HCT116 (cell line): ENCODE results near the gene TMEM181. TPM values are rescaled to one million over a fixed set of nuclear protein-coding genes. Genes with fewer than 3 reads are reported as not detected.

Experiments used
- ATAC-seq: fragments of 200-7000 bp; cut with Tn5 transposase; 2 replicates; pipeline ENCODE4 v1.9.1; 2020; ENCODE audit warnings: mild to moderate bottlenecking, moderate library complexity
- BruUV-seq: library from RNA; stranded (reverse); fragments of 400-500 nt; replicated peaks from 2 replicates; lab custom pipeline; 2021; lab: Mats Ljungman, UMichigan
- CTCF ChIA-PET: fragments of 300-600 bp; sonication (Branson Sonifier 250); formaldehyde crosslinking; loops from one replicate; lab custom pipeline; 2021; ENCODE audit warnings: antibody characterized with exemption; lab: Charles Lee
- POLR2A ChIA-PET: fragments of 300-600, 350-600 bp; sonication (Branson Sonifier 250); formaldehyde crosslinking; loops from one replicate; lab custom pipeline; 2021; ENCODE audit warnings: antibody characterized with exemption; lab: Charles Lee
- RAD21 ChIA-PET, 2 experiments: fragments of 300-600 bp; sonication (Branson Sonifier 250); formaldehyde crosslinking; loops; one replicate each; lab custom pipeline; 2023; ENCODE audit warnings: low total read pairs in 2 of 2; ENCODE audit not compliant: uncharacterized antibody in 2 of 2, unreplicated experiment in 2 of 2, low non-redundant PET in 1 of 2; lab: Charles Lee
- DNase-seq: peaks from one replicate; pipeline ENCODE4 v3.0.0-alpha.2; 2010; ENCODE audit warnings: low read depth, low spot score
- H2AFZ ChIP-seq: fragments of 200-600 bp; shearing (Covaris generic), sonication (generic); 2 replicates; pipeline ENCODE4 v1.6.1; 2017; ENCODE audit warnings: low read depth, mixed run types, mixed read lengths, antibody characterized with exemption, low read length; ENCODE audit not compliant: poor library complexity, severe bottlenecking
- H3K27ac ChIP-seq: 2 replicates; pipeline ENCODE4 v1.5.1; 2012; ENCODE audit warnings: low read depth, low read length
- H3K27me3 ChIP-seq: fragments of 200-600 bp; sonication (generic); 2 replicates; pipeline ENCODE4 v1.6.1; 2016; ENCODE audit warnings: mixed run types, low read length, mixed read lengths; ENCODE audit not compliant: insufficient read depth
- H3K36me3 ChIP-seq, 2 experiments: fragments of 200-500 bp in 1 of 2; fragments of 200-600 bp in 1 of 2; sonication (Bioruptor generic) in 1 of 2; sonication (generic) in 1 of 2; 2 replicates each; pipeline versions ENCODE4 v1.5.1 to v1.6.1; 2014 to 2016; ENCODE audit warnings: low read length in 2 of 2, inconsistent platforms in 1 of 2, mixed read lengths in 1 of 2, mixed run types in 1 of 2; ENCODE audit not compliant: insufficient read depth in 2 of 2, control insufficient read depth in 1 of 2
- H3K4me1 ChIP-seq, 2 experiments: fragments of 200-600 bp in 1 of 2; sonication (generic) in 1 of 2; 2 replicates each; pipeline versions ENCODE4 v1.5.1 to v1.6.1; 2012 to 2017; ENCODE audit warnings: low read length in 2 of 2, inconsistent platforms in 1 of 2, mild to moderate bottlenecking in 1 of 2, mixed read lengths in 1 of 2, mixed run types in 1 of 2, moderate library complexity in 1 of 2; ENCODE audit not compliant: insufficient read depth in 2 of 2, control insufficient read depth in 1 of 2
- H3K4me2 ChIP-seq: fragments of 200-600 bp; sonication (generic); 2 replicates; pipeline ENCODE4 v1.6.1; 2017; ENCODE audit warnings: mixed run types, low read length, mixed read lengths
- H3K4me3 ChIP-seq, 2 experiments: fragments of 200-600 bp in 1 of 2; sonication (generic) in 1 of 2; replicated peaks in 1 of 2; 2 replicates each; pipeline ENCODE4 v1.5.1; 2011 to 2016; ENCODE audit warnings: low read length in 2 of 2, control low read depth in 1 of 2, low read depth in 1 of 2, mild to moderate bottlenecking in 1 of 2, mixed read lengths in 1 of 2, mixed run types in 1 of 2
- H3K79me2 ChIP-seq: fragments of 200-600 bp; sonication (generic); 2 replicates; pipeline ENCODE4 v1.6.1; 2017; ENCODE audit warnings: mild to moderate bottlenecking, mixed run types, low read length, moderate library complexity, mixed read lengths; ENCODE audit not compliant: insufficient read depth
- H3K9ac ChIP-seq: fragments of 200-600 bp; sonication (generic); 2 replicates; pipeline ENCODE4 v1.6.1; 2016; ENCODE audit warnings: low read length, mixed read lengths
- H3K9me2 ChIP-seq: fragments of 200-600 bp; sonication (generic), shearing (Covaris generic); 2 replicates; pipeline ENCODE4 v1.6.1; 2017; ENCODE audit warnings: mixed run types, mild to moderate bottlenecking, moderate library complexity; ENCODE audit not compliant: insufficient read depth
- H3K9me3 ChIP-seq, 2 experiments: fragments of 200-500 bp in 1 of 2; fragments of 200-600 bp in 1 of 2; sonication (Bioruptor generic) in 1 of 2; sonication (generic) in 1 of 2; 2 replicates each; pipeline ENCODE4 v1.6.1; 2014 to 2017; ENCODE audit warnings: low read length in 2 of 2, mixed read lengths in 2 of 2, inconsistent platforms in 1 of 2, low read depth in 1 of 2, mild to moderate bottlenecking in 1 of 2, mixed run types in 1 of 2, moderate library complexity in 1 of 2; ENCODE audit not compliant: control insufficient read depth in 1 of 2, insufficient read depth in 1 of 2
- H4K20me1 ChIP-seq: fragments of 200-600 bp; sonication (generic), shearing (Covaris generic); 2 replicates; pipeline ENCODE4 v1.6.1; 2017; ENCODE audit warnings: mixed run types, mild to moderate bottlenecking, moderate library complexity; ENCODE audit not compliant: insufficient read depth
- CEBPB ChIP-seq: IDR thresholded peaks from 2 replicates; pipeline ENCODE4 v1.6.1; 2012; ENCODE audit warnings: low read depth
- EGR1 ChIP-seq: IDR thresholded peaks from 2 replicates; pipeline ENCODE4 v1.6.1; 2012; ENCODE audit warnings: low read depth
- ELF1 ChIP-seq: IDR thresholded peaks from 2 replicates; pipeline ENCODE4 v1.6.1; 2012; ENCODE audit warnings: low read depth, borderline replicate concordance
- EZH2 ChIP-seq: fragments of 200-600 bp; sonication (generic); IDR thresholded peaks from 2 replicates; pipeline ENCODE4 v1.6.1; 2017; ENCODE audit warnings: antibody characterized with exemption, mixed run types
- EZH2phosphoT487 ChIP-seq: fragments of 200-600 bp; IDR thresholded peaks from 2 replicates; pipeline ENCODE4 v1.6.1; 2018; ENCODE audit warnings: antibody characterized with exemption, borderline replicate concordance
- MAX ChIP-seq: IDR thresholded peaks from 2 replicates; pipeline ENCODE4 v1.6.1; 2012
- POLR2A ChIP-seq: IDR thresholded peaks from 2 replicates; pipeline ENCODE4 v1.7.0; 2011; ENCODE audit warnings: borderline replicate concordance; ENCODE audit not compliant: insufficient read depth, insufficient read length; ENCODE audit errors: extremely low read depth
- POLR2AphosphoS5 ChIP-seq: IDR thresholded peaks from 2 replicates; pipeline ENCODE4 v1.6.1; 2011; ENCODE audit warnings: mild to moderate bottlenecking, low read depth, low read length, moderate library complexity
- RAD21 ChIP-seq: IDR thresholded peaks from 2 replicates; pipeline ENCODE4 v1.6.1; 2012; ENCODE audit warnings: low read depth, mild to moderate bottlenecking
- REST ChIP-seq: IDR thresholded peaks from 2 replicates; pipeline ENCODE4 v1.6.1; 2012; ENCODE audit warnings: low read depth
- SIN3A ChIP-seq: IDR thresholded peaks from 2 replicates; pipeline ENCODE4 v1.6.1; 2012; ENCODE audit warnings: low read depth
- SP1 ChIP-seq: IDR thresholded peaks from 2 replicates; pipeline ENCODE4 v1.6.1; 2012; ENCODE audit warnings: low read depth
- SRF ChIP-seq: IDR thresholded peaks from 2 replicates; pipeline ENCODE4 v1.6.1; 2012; ENCODE audit warnings: low read depth
- TCF7L2 ChIP-seq: IDR thresholded peaks from 2 replicates; pipeline ENCODE4 v1.7.0; 2011; ENCODE audit warnings: borderline replicate concordance, inconsistent platforms; ENCODE audit not compliant: insufficient read depth, insufficient read length; ENCODE audit errors: extremely low read depth
- ZFX ChIP-seq: fragments of 450-650 bp; IDR thresholded peaks from 2 replicates; pipeline ENCODE4 v1.6.1; 2017
- ZNF274 ChIP-seq: fragments of 200-500 bp; sonication (Bioruptor generic); IDR thresholded peaks from 2 replicates; pipeline ENCODE4 v1.6.1; 2014; ENCODE audit warnings: mild to moderate bottlenecking, low read depth, low read length, inconsistent platforms
- intact Hi-C: fragments of 100-400 bp; cut with micrococcal nuclease; formaldehyde crosslinking; loops from 2 replicates; pipeline ENCODE4 v1.10.0; 2022
- total RNA-seq: library from RNA; stranded (reverse); gene quantifications from one replicate; pipeline ENCODE4 v1.2.1, GENCODE V29; 2021; ENCODE audit not compliant: unreplicated experiment

The TMEM181 gene
- total RNA-seq, 1 experiment from 2014 or later: 34.4 TPM

- intact Hi-C loops: no loop called here
- Histone ChIP-seq H3K79me2 (no peaks in the 10 kb centered on the region; the same call in 1 of the 2 replicates), H3K27ac (no peak overlapping the region), H3K9me2 (no peaks in the 10 kb centered on the region), H3K36me3 (no peaks in the 10 kb centered on the region), H2AFZ (no peak overlapping the region), H3K9ac (no peak overlapping the region), H3K4me2 (no peak overlapping the region), H3K27me3 (no peaks in the 10 kb centered on the region), H3K4me1 (peaks cover 12 to 16% of the 10 kb centered on the region in 2 experiments; a peak in 3 of 4 replicates), H4K20me1 (no peaks in the 10 kb centered on the region), H3K9me3 (no peaks in the 10 kb centered on the region), H3K4me3 (no peak overlapping the region)
- no peak for TF ChIP-seq SIN3A
- no peak for TF ChIP-seq RAD21
- TF ChIP-seq POLR2AphosphoS5: no peak
- no peak for TF ChIP-seq CEBPB
- TF ChIP-seq REST: no peak
- TF ChIP-seq SRF: no peak
- TF ChIP-seq ELF1: no peak
- no peak for TF ChIP-seq ZFX
- no peak for TF ChIP-seq EZH2phosphoT487
- no peak for TF ChIP-seq POLR2A
- no peak for TF ChIP-seq MAX
- no peak for TF ChIP-seq SP1
- no peak for TF ChIP-seq EZH2
- no peak for TF ChIP-seq TCF7L2
- no peak for TF ChIP-seq EGR1
- no peak for TF ChIP-seq ZNF274
- ChIA-PET CTCF (interaction anchor here (1.1 kb wide), 1 partner anchor 466 kb away, joined by 3 read pairs; no protein-coding TSS in a partner anchor), POLR2A (no interaction called here), RAD21 (interaction anchor here in 1 of 2 experiments (0.7 kb wide), 1 partner anchor 21 kb away, joined by 3 read pairs; no protein-coding TSS in a partner anchor)
- DNase-seq (no peak), ATAC-seq (no peak)
- no TSS peak for BruUV-seq
Measured at GRCh38 chr6:158680481-158680880, 120.6 kb downstream of the TMEM181 start.
